Endodermal cell (in vitro differentiated cells): Measurements from ENCODE around the gene TXNRD3. TPM values are rescaled to one million over a fixed set of nuclear protein-coding genes. Genes with fewer than 3 reads are reported as not detected.

Experiments
- DNase-seq: peaks from one replicate; pipeline ENCODE4 v3.0.0-alpha.2; 2017
- H3K27ac ChIP-seq: 2 replicates; pipeline ENCODE4 v1.5.1; 2013; ENCODE audit warnings: mild to moderate bottlenecking, low read depth, low read length, moderate library complexity
- H3K27me3 ChIP-seq: 2 replicates; pipeline ENCODE4 v1.6.1; 2013; ENCODE audit warnings: mild to moderate bottlenecking, low read length, moderate library complexity; ENCODE audit not compliant: insufficient read depth, control insufficient read depth, poor library complexity, severe bottlenecking
- H3K36me3 ChIP-seq: 2 replicates; pipeline ENCODE4 v1.7.0; 2013; ENCODE audit warnings: mild to moderate bottlenecking, low read length, moderate library complexity; ENCODE audit not compliant: control insufficient read depth, insufficient read depth
- H3K4me1 ChIP-seq: one replicate; pipeline ENCODE4 v1.7.0; 2013; ENCODE audit warnings: low read length; ENCODE audit not compliant: control insufficient read depth, insufficient read depth
- H3K4me3 ChIP-seq: 2 replicates; pipeline ENCODE4 v1.5.1; 2013; ENCODE audit warnings: mild to moderate bottlenecking, low read length, moderate library complexity
- H3K9ac ChIP-seq: 2 replicates; pipeline ENCODE4 v1.6.1; 2013; ENCODE audit warnings: mild to moderate bottlenecking, low read length, moderate library complexity; ENCODE audit not compliant: poor library complexity, severe bottlenecking; ENCODE audit errors: extremely low read depth
- H3K9me3 ChIP-seq: 2 replicates; pipeline ENCODE4 v1.6.1; 2013; ENCODE audit warnings: mild to moderate bottlenecking, low read length, moderate library complexity; ENCODE audit not compliant: control insufficient read depth
- H3K27ac Mint-ChIP-seq: 2 replicates; pipeline ENCODE4 v1.8.0; 2020; ENCODE audit warnings: mixed read lengths
- H3K27me3 Mint-ChIP-seq: 2 replicates; pipeline ENCODE4 v1.8.0; 2021; ENCODE audit warnings: mild to moderate bottlenecking, mixed read lengths; ENCODE audit not compliant: insufficient read depth
- H3K36me3 Mint-ChIP-seq: 2 replicates; pipeline ENCODE4 v1.8.0; 2020; ENCODE audit warnings: low read depth, mixed read lengths
- H3K4me1 Mint-ChIP-seq: 2 replicates; pipeline ENCODE4 v1.8.0; 2020; ENCODE audit warnings: mixed read lengths
- H3K4me3 Mint-ChIP-seq: 2 replicates; pipeline ENCODE4 v1.8.0; 2020; ENCODE audit warnings: mild to moderate bottlenecking, moderate library complexity, mixed read lengths
- H3K9me3 Mint-ChIP-seq: 2 replicates; pipeline ENCODE4 v1.8.0; 2020; ENCODE audit warnings: mild to moderate bottlenecking, mixed read lengths
- WGBS, 2 experiments: methylation state at CpG; one replicate each; pipeline versions ENCODE4 v1.1.5 to v1.1.7; 2013; ENCODE audit warnings: missing lambda C conversion rate in 2 of 2, mixed read lengths in 1 of 2; ENCODE audit not compliant: insufficient coverage in 1 of 2, insufficient read length in 1 of 2; 5-methylcytosine and 5-hydroxymethylcytosine counted together
- total RNA-seq, 2 donors: library from RNA; stranded (reverse); fragmentation: NEBNext Ultra II Directional in 1 of 2; extraction: Animal tissue kit (Norgen Biotek cat#: 25700) in 1 of 2; gene quantifications; 2 replicates in 1 of 2; 3 replicates in 1 of 2; pipeline ENCODE4 v1.2.1, GENCODE V29; 2021
- TF ChIP-seq, protein P1 (sequence below): fragments of 200-600 bp; sonication (generic); conservative IDR thresholded peaks from 2 replicates; pipeline ENCODE4 v1.5.0; 2021; ENCODE audit warnings: antibody characterized with exemption, mild to moderate bottlenecking

Gene TXNRD3
- total RNA-seq, 2 donors from 2014 or later = 13.1 to 18.1 TPM

DNA sequence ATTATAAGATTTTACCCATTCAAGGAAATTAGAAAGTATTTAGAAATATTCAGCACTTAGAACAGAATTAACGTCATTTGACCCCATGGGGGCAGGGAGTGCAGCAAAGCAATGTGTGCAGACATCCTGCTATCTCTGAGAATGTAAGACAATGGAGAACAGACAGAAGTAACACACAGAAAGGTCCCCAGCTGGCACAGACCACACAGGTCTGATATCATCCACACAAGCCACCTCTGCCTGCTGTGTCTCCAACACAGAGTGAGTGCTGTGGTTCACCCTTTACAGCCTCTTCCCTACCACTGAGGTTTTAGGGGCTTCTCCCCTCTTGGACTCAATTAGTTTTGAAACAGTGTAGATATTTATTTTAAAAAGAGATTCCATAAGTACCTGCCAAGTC lies 16.1 kb downstream of the TXNRD3 start:
- 78 to 89% methylated on average over 1 of the region's 1 CpG for WGBS, 2 experiments
- H3K27me3 Mint-ChIP-seq = no peaks in the 10 kb centered on the region
- TF ChIP-seq, protein P1, sequence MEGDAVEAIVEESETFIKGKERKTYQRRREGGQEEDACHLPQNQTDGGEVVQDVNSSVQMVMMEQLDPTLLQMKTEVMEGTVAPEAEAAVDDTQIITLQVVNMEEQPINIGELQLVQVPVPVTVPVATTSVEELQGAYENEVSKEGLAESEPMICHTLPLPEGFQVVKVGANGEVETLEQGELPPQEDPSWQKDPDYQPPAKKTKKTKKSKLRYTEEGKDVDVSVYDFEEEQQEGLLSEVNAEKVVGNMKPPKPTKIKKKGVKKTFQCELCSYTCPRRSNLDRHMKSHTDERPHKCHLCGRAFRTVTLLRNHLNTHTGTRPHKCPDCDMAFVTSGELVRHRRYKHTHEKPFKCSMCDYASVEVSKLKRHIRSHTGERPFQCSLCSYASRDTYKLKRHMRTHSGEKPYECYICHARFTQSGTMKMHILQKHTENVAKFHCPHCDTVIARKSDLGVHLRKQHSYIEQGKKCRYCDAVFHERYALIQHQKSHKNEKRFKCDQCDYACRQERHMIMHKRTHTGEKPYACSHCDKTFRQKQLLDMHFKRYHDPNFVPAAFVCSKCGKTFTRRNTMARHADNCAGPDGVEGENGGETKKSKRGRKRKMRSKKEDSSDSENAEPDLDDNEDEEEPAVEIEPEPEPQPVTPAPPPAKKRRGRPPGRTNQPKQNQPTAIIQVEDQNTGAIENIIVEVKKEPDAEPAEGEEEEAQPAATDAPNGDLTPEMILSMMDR = no peak

DNA sequence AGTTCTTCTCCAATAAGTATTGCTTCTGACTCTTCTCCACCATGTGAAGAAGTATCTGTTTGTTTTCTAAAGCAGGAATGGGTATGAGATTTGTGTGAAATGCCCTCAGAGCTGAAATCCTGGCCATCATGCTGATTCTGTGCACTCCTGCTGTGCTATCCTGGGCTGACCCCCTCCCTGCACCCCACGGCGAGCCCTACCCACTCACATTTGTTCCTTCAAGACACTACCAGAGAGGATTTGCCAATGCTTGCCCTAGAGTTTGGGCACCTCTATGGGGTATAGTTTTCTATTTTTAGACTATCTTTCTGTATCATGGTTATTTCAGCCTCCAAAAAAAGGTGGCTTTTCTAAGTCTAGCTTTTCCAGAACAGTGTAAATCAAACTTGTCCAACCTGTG lies 18.5 kb downstream of the TXNRD3 start:
- no peak overlapping the region for H3K27ac Mint-ChIP-seq

More for the DNA sequence above, 16.1 kb downstream of the TXNRD3 start:
- Mint-ChIP-seq H3K27ac (no peak overlapping the region), H3K9me3 (no peaks in the 10 kb centered on the region), H3K36me3 (peaks cover 28% of the 10 kb centered on the region), H3K4me3 (no peak overlapping the region), H3K4me1 (peaks cover 7% of the 10 kb centered on the region)
- H3K4me1 ChIP-seq = no peaks in the 10 kb centered on the region
- no peak overlapping the region for H3K9ac ChIP-seq
- peaks cover 3% of the 10 kb centered on the region for H3K9me3 ChIP-seq
- DNase-seq = no peak
- peaks cover 20% of the 10 kb centered on the region for H3K36me3 ChIP-seq
- H3K27ac ChIP-seq = no peak overlapping the region
- H3K27me3 ChIP-seq = no peaks in the 10 kb centered on the region
- no peak overlapping the region for H3K4me3 ChIP-seq

DNA sequence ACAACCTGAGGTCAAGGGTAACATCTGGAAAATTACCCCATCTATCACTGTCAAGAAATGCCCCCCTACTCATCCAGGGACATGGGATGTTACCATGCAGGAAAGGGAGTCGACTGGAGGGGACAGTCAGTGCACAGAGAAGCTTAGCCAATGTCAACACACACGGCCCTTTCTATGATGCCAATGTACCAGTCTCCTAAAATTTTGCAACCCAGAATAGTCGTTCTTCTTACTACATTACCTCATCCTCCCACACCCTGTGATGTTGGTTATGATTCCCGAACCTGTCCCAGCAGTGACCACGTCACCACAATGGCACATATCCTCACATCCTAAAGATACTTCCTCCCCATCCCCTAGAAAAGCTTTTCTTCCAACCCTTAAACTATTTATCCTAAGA lies 20.1 kb downstream of the TXNRD3 start:
- H3K4me1 Mint-ChIP-seq = peaks cover 14% of the 10 kb centered on the region
- no peak overlapping the region for H3K9ac ChIP-seq
- no peaks in the 10 kb centered on the region for H3K36me3 ChIP-seq
- H3K36me3 Mint-ChIP-seq = peaks cover 5% of the 10 kb centered on the region
- no peaks in the 10 kb centered on the region for H3K9me3 ChIP-seq
- no peak overlapping the region for H3K27ac ChIP-seq
- no peak overlapping the region for H3K4me3 Mint-ChIP-seq
- H3K27ac Mint-ChIP-seq = no peak overlapping the region
- H3K4me3 ChIP-seq = no peak overlapping the region
- no peak for DNase-seq
- H3K9me3 Mint-ChIP-seq = no peaks in the 10 kb centered on the region
- no peaks in the 10 kb centered on the region for H3K4me1 ChIP-seq
- WGBS, 2 experiments = 87 to 88% methylated on average over 3 to 5 of the region's 5 CpGs
- TF ChIP-seq, protein P1 = no peak
- H3K27me3 ChIP-seq = no peaks in the 10 kb centered on the region
- H3K27me3 Mint-ChIP-seq = no peaks in the 10 kb centered on the region

More for the DNA sequence above, 18.5 kb downstream of the TXNRD3 start:
- Mint-ChIP-seq H3K27me3 (no peaks in the 10 kb centered on the region), H3K4me1 (peaks cover 7% of the 10 kb centered on the region), H3K9me3 (no peaks in the 10 kb centered on the region), H3K36me3 (peaks cover 11% of the 10 kb centered on the region), H3K4me3 (no peak overlapping the region)
- peaks cover 3% of the 10 kb centered on the region for H3K36me3 ChIP-seq
- 95% methylated on average over 2 of the region's 2 CpGs; no CpG with 5 or more reads in 1 of the 2 experiments for WGBS, 2 experiments
- TF ChIP-seq, protein P1 = no peak
- H3K4me1 ChIP-seq = no peaks in the 10 kb centered on the region
- H3K27ac ChIP-seq = no peak overlapping the region
- H3K27me3 ChIP-seq = no peaks in the 10 kb centered on the region
- H3K4me3 ChIP-seq = no peak overlapping the region
- DNase-seq = no peak
- no peak overlapping the region for H3K9ac ChIP-seq
- H3K9me3 ChIP-seq = no peaks in the 10 kb centered on the region
